ENCODE results near the gene ALDH1A1.

DNA sequence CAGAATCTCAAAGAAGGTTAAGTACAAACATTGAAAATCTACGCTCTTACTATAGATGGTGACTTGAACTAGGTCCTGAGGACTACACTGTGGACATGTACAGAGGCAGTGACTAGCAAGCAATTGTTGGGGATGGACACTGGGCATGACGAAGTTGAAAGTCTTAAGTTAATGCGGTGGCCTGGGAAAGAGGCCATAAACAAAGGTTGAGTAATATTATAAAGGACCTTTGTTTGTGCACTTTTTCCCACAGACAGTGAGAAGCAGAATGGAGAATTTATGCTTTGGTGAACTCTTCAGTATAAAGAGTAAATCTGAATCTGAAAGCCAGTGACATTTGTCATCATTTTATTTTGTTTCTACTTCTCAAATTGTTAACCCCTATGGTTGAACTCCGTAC, 15.3 kb downstream of the ALDH1A1 start:
- TF ChIP-seq POLR2AphosphoS5 (IDR thresholded peaks at IDR 0.05; ENCODE audit: borderline replicate concordance, low read depth, low read length) (no peak), FOXP2 (optimal IDR thresholded peaks at IDR 0.05; ENCODE audit: control extremely low read depth, extremely low read length, insufficient read depth) (no peak), EZH2 (IDR thresholded peaks at IDR 0.05) (no peak)

All from SK-N-MC (cell line).